Measurements from ENCODE around the gene RAP2A.
A peak's percentile ranks its signal among the peaks of the same experiment; 100 is the strongest.

RAP2A gene

DNA sequence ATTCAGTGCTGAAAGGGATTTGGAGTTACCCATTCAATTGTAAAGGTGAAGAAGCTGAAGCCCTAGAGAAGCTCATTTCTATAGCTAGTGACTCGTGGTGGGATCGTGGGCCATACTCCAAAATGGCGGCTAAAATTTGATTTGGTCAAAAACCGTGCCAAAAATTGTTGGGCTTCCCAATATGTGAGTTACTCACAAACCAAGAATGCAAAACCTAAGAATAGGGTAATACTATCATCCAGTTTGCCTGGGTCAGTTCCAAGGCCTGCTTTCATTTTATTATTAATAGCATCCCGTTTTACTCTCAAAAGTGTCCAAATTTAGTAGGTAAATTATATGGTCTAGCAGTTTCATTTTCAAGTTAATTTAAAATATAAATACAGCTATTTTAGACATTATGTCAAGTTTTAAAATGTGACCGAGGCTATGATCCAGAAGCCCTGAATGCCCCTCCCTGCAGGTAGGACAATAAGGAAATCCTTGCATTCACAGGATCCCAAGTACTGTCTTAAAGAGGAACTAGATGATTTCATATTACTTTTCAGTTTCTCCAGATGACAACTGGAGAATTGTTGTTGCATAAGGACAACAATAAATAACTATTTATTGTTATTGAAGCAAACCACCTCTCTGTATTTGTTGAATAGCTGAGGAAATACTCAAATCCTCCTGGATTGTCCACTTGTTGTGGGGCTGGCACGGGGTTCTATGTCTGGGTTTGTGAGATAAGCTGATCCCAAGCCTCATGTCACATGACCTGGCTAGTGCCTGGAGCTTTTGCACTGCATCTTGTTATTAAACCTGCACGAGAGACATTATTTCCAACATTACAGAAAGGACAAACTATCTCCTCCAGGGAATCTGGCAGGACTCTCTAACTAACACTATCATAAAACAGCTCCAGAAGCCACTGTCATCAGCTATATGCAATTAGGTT, 11.6 kb upstream of the RAP2A start:
- no peak for DNase-seq (ENCODE audit: low spot score)

GRCh38 chr13:97423300-97424045, 10.5 kb upstream of the RAP2A start:
- DNase-seq (ENCODE audit: low spot score): no peak

DNA sequence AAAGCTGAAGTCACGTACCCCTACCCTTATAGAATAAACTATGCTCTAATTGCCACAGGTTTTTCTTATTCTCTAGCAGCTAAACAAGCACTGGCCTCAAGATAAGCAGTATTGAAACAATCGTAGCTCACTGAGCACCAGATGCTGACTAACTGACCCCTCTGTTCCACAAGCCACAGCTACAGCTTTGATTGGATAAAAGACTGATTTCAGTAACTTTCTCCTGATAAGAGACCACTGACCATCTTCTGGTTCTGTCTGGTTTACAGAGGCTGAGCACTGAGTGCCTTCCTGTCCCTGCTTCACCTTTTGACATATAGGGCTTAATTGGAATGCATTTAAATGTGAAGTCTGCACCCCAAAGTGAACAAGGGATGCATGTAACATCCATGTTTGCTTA, 8.4 kb upstream of the RAP2A start:
- no peak for DNase-seq (ENCODE audit: low spot score)

DNA sequence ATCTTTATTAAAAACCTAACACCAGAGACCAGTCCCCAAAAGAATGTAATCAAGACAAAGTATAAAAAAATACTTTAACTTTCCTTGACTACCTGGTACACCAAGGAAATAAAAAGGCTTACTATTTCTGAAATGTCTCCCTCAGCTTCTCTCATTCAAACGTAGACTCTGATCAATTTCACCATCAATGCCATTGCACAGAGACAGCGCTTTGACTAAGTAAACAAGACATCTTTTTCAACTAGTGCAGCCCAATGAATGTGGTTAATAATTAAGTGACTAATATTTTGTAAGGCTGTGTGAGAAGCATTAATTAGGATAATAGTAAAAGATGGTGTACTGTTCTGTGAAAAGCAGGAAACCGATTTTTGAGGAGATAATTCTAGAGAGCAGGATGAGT, 7.3 kb upstream of the RAP2A start:
- DNase-seq (ENCODE audit: low spot score): no peak

DNA sequence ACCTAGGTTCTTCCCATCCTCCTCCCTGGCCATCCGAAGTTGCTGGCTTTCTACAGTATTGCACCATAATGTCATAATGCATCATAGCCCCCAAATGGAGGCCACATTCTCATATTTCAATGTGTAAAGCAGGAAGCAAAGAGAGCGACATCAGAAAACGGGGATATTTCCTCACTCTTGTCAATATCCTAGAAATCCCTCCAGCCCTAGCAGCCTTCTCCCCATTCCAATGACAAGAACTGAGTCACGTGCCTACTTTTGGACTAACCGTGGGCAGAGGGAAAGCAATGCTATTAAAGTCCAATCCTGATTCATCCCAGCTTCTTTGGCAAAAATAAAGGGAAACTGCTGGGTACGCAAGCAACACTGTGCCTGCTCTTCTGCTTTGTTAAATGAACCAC, 4.3 kb upstream of the RAP2A start:
- no peak for DNase-seq (ENCODE audit: low spot score)

DNA sequence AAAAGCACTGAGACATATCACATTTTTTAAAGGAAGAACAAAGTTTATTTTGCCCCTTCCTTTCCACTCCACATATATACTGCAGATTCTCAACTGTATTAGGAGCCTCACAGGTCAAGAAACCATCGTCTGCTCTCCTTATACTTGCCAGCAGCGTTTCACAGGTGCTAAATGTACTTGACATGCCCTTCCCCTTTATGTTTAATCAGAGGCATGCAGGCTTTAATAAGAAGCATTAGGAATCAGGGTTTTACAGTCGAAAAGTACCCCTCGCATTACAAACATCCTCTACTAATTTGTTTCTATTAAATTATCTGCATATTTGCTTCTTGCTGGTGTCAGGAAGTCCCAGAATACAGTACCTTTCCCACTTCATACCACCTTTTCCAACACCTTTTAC, 3.7 kb upstream of the RAP2A start:
- DNase-seq (ENCODE audit: low spot score): no peak

DNA sequence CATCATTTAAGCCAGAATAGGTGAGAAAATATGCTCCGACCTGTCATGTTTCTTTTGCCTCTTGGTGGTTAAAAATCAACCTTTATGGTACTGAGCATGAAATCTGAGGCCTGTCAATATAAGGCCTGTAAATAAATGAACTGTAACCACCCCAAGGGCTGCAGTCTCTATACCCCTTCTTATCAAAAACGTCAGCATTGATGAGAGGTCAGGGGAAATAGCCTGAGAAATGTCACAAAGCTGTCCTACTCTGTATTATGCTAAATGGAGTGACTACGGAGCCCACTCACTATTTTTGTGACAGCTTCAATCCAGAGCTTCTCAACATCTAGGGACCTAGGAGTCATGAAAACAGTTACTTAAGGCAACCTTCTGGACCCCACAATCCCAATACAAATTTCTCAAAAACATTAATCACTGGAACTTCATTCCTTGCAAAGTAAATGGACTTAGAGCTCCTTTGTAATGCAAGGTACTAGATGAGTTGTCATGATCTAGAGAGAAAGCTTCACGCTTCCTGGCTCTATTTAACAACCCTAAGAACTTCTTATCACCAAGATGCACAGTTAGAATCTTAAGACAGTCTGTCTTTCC, 2.7 kb upstream of the RAP2A start:
- no peak for DNase-seq (ENCODE audit: low spot score)

DNA sequence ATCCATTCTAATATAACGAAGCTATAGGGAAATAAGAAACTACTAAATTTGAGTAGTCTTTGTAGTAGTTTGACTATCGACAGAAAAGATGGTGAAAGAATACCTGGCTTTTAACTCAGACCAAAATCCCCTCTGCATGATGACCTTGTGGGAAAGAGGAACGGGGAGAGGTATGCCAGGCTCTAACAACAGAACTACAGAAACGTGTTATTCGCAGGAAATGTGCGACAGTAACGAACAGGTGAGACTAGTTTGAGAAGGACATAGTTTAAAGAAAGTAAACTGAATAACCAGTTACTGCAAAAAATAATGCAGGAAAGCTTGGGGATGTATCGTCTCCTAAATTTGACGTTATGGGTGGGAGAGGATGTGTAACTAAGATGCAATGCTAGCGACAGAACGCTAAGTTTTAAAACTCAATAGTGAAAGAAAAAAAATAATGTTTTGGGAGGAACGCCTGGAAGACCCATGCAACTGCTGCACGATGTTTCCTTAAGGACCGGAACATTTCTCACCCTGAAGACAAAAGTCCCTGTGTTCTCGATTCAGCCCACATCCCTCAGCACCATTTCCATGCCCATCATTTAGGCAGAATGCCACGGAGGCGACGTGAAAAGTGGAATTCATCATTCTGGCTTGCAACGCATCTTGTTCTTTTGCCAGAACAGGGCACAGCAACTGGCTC, 1.6 kb upstream of the RAP2A start:
- DNase-seq (ENCODE audit: low spot score): no peak

DNA sequence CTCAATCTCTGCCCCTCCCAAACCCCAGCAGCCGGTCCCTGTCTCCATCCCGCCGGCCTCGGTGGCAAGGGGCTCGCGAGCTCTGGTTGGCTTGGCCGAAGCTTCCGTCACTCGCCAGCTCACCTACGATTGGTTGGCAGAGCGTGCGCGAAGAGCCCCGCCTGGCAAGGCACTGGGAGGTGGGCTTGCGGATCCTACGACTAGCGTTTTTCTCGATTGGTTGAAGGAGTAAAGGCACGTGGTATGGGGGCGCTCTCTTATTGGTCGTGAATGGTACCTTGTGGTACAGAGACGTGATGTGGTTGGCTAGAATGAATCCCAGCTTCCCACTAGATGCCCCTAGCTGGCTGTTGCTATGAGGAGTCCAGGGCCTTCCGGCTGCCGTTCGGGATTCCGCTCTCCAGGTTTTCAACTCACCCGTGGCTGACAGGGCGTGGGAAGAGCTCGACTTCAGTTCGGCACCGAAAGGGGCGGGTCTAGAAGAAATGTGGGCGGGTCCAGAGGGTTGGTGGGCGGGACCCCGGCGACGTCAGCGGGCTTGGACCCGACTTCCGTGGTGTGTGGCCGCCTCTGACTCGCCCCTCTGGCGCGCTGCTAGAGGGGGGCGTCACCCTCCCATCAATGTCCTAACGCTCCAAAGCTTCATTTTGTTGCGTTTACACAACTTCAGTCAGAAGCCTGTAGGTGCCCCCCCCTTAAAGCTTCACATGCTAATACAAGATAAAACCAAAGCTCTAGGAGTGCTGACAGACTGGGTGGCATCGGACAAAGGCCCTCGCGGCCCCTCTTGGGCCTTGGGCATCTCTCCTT, 847 bp upstream of the RAP2A start:
- DNase-seq (ENCODE audit: low spot score): peak; percentile 99

GRCh38 chr13:97434397-97435201, 630 bp downstream of the RAP2A start:
- DNase-seq (ENCODE audit: low spot score): peak; percentile 29

DNA sequence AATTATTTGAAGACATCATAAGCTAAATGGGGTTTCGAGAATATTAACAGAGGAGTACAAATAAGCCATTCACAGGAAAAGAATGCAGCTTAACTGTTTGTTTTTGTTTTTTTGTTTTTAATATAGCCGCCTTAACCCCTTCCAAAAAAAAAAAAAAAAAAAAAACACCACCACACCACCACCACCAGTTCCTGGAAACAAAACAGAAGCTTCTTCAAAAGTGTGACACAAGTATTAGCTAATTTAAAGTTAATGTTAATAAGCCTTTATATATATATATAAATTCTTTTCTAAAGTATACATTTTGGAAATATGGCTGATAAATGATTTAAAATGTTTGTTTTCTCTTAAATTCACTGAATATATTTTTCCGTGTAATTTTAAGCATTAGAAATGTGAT, 1.4 kb downstream of the RAP2A start:
- no peak for DNase-seq (ENCODE audit: low spot score)

DNA sequence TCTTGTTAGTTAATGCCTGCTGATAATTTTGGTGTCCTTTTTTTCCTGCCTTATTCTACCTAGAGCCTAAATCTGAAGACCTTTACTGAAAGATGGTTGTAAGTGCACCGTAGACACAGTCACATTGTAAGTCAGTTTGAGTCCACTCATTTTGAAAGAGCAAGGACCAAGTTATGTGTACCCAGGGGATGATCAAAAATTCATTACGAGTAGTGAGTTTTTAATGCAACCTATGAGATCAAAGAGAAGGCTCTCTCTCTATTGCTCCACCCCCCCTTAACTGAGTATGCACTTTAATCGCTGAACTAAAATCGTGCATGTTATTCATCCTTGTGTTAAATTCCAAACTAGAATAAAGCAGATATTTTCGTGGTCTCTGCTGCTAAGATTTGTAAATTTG, 1.8 kb downstream of the RAP2A start:
- DNase-seq (ENCODE audit: low spot score): peak; percentile 18

DNA sequence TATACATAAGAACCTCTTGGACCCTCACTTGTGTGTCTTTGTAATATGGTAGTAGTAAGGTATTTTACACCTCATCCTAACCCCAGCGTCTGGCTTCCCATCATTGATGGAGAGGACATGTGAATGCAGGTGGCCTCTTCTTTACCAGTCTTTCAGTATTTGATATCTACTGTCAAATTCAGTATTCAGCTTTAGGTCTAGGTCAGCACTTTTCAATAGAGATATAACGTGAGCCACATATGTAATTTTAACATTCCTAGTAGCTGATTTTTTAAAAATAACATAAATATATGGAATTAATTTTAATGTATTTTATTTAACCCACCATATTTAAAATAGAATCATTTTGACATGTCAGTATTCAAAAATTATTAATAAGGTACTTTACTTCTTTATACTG, 2.9 kb downstream of the RAP2A start:
- DNase-seq (ENCODE audit: low spot score): no peak

DNA sequence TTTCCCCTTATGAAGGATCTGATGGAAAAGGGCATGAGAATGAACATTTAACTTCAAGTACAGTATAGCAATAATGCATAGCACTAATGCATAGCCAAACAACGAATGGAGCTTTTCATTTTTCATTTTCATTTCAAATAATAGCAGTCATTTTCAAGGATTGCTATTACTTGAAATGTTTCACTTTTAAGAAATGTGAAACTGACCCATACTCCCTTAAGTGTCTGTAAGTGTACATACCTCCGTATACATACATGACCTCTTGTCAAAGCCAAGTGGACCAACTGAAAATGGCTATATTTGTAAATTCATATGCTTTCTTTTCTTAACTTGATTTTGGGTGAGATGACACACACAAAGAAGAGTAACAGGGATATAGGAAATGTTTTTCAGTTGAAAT, 3.8 kb downstream of the RAP2A start:
- DNase-seq (ENCODE audit: low spot score): no peak

DNA sequence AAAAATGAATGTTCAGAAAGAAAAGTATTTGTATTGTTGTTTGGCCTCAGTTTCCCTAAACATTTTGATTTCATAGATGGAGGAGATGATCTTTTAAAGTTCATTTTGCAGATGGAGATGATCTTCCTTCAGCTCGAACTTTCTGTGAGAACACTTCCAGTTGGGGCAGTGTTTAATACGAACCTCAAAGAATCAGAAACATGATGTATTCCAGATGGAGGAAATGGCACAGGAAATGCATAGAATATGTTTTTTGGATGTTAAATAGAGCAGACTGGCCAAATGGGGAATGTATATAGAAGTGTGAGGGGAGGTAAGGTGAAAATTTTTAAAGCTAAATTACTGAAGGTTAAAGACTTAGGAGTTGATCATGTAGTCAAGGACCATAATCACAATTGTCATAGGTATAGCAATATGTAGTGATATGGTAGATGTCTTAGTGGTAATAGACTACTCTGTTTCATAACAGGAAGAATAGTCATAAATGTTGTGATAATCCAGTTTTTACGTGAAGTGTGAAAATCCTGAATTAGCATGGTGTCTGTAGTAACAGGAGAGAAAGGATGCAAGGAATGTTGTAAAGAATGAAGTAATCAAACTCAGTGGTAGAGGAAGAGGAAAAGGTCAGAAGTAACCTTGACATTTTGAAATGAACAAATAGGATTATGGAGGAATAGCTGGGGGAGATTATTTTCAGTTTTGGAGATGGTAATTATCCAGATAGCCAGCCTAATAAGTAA, 5.1 kb downstream of the RAP2A start:
- DNase-seq (ENCODE audit: low spot score): no peak

DNA sequence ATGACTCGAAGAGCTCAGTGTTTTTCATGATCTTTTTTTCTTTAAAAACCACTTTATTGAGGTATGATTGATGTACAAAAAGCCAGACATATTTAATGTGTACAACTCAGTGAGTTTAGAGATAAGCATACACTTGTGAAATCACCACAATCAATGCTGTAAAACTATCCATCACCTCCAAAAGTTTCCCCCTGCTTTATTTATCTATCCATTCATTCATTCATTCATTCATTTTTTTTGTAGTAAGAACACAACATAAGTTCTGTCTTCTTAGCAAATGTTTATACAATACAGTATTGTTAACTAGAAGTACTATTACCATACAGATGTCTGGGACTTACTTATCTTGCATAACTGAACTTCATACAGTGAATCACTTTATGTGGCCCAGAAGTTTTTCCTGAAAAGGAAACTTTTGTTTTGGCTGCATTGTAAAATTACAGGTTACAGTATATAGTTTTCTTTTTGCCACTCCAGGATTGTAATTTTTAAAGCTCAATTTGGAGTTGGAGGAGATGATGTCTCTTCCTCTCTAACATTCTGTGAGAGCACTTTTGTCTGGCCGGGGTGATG, 6.7 kb downstream of the RAP2A start:
- no peak for DNase-seq (ENCODE audit: low spot score)

GRCh38 chr13:97441368-97441767, 7.4 kb downstream of the RAP2A start:
- no peak for DNase-seq (ENCODE audit: low spot score)

GRCh38 chr13:97445522-97446187, 11.7 kb downstream of the RAP2A start:
- DNase-seq (ENCODE audit: low spot score): no peak

DNA sequence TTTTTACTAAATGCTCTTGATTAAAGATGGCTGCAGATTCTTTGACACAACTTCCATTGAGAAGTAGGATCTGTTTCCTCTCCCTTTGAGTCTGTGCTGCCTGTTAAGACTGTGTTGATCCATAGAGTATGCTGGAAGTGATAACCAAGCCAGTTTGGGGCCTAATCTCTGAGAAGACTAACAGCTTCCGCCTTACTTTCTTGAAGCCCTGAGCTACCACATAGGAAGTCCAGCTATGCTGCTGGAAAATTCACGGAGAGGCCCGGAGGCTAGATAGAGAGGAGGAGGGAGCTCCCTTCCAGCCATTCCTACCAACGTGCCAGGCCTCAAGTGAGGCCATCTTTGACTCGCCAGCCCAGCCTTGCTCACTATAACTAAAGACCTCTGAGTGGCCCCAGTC, 12.5 kb downstream of the RAP2A start:
- no peak for DNase-seq (ENCODE audit: low spot score)
